Skin epidermis (tissue), 12 donors: Measurements from ENCODE around the gene FUT7.

Experiments
- H3K27ac ChIP-seq, 21 experiments: fragments of 200-600 bp; sonication (generic) in 11 of 21; one replicate each; pipeline ENCODE4 v1.5.0; 2020; ENCODE audit warnings: mild to moderate bottlenecking in 3 of 21, inconsistent platforms in 2 of 21, moderate library complexity in 2 of 21
- H3K4me3 ChIP-seq, 7 experiments: fragments of 200-600 bp; sonication (generic) in 2 of 7; one replicate each; pipeline ENCODE4 v1.5.0; 2020; ENCODE audit warnings: inconsistent platforms in 2 of 7, mild to moderate bottlenecking in 2 of 7, moderate library complexity in 1 of 7

Gene FUT7

GRCh38 chr9:137039611-137040366, 7.9 kb upstream of the FUT7 start:
- Histone ChIP-seq H3K4me3 (no peak overlapping the region), H3K27ac (no peak overlapping the region)

DNA sequence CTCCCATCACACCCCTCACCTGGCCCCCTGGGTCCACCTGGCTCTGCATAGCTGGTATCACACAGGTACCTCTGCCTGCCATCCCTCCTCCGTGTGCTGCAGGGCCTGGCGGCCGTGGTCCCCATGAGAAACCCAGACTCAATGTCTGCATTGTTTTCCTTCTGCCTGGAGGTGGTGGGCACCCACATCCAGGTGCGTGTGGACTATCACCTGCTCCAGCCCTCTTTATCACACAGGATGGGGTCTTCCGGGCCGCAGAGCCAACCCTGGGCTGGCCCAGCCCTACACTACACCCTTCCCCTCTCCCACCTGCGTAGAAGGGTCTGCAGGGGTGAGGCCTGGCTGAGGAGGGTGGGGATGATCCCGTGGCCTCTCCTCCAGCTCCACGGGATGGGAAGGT, 7.0 kb upstream of the FUT7 start:
- Histone ChIP-seq H3K4me3 (no peak overlapping the region), H3K27ac (no peak overlapping the region)

- Histone ChIP-seq H3K27ac (no peak overlapping the region), H3K4me3 (no peak overlapping the region)
These were observed 5.6 kb upstream of the FUT7 start for GRCh38 chr9:137037483-137037882.

DNA sequence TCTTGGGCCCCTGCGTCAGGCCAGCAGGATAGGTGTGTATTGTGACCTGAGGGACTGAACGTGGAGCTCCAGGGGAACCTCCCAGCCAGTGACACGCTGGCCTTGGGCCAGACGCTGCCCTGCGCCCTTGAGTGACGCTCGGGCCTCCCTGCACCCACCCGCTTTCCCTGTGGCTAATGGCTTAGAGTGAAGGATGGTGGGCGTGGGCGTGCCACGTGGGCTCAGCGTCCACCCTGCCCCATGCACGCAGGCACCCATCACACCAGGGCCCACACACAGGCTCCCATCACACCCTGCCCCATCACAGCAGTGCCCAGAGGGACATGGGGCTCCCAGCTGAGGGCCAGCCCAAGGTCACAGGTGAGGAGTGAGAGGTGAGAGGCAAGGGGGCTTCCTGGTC, 5.1 kb upstream of the FUT7 start:
- Histone ChIP-seq H3K4me3 (no peak overlapping the region), H3K27ac (no peak overlapping the region)

DNA sequence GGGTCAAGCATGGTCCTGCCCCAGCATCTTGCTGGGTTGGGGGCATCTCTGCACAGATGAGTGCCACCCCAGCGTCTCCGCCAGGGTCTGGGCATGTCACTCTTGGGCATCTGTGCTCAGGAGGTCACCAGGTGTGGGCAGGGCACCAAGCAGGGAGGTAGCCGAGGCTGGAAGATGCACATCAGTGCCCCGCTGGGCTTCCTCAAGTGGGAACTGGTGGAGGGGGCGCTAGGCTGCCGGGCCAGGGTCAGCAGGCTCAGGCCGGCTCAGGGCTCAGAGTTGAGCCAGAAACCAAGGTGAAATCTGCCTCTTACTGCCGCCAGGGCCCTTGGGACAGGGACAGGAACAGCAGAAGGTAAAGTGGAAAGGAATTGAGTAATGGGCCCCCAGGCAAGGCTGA, 4.0 kb upstream of the FUT7 start:
- H3K4me3 ChIP-seq, result no peak overlapping the region
- H3K27ac ChIP-seq, result no peak overlapping the region

- H3K4me3 ChIP-seq, result no peak overlapping the region
- peak overlapping the region in 3 of 21 experiments; percentile 83 to 92 (median 91) for H3K27ac ChIP-seq
These were observed 3.6 kb upstream of the FUT7 start for GRCh38 chr9:137035507-137035834.

DNA sequence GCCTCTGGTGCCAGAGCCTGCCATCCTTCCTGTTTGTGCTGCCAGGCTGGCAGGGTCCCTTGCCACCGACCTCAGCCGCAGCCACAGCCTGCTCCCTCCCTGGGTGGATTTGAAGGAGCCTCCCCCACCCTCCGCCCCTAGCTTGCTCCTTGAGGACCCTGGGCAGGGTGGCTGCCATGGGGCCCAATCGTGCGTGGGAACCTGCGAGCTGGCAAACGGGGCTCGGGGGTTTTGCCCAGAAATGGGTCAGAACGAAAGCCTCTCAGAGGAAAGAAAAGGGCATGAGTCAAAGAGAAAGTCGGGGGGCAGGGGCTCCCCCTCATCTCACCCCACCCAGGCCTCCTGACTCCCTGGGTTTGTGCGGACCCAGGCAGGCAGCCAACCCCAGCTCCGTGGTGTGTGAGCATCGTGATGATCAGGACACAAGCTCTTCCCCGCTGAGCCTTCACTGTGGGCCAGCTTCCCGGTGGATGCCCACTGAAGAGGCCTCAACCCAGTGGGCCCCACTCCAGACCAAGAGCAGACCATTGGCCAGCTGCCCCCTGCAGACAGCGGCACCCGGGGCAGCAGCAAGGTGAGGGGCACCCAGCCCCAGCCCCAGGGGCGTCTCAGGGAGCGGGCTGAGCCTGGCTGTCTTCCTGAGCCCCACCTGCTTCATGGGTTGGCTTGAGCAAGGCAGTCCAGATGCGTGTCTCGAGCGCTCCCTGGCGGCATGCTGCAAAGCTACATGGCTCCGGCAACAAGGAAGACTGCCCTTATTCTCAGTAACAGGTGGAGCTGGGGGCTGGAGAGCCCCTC, 3.0 kb upstream of the FUT7 start:
- peak overlapping the region in 16 of 21 experiments; percentile 1 to 92 (median 57) for H3K27ac ChIP-seq
- H3K4me3 ChIP-seq, result peak overlapping the region in 4 of 7 experiments; percentile 1 to 18 (median 2)

GRCh38 chr9:137034039-137034708, 2.3 kb upstream of the FUT7 start:
- peak overlapping the region in 15 of 21 experiments; percentile 1 to 92 (median 70) for H3K27ac ChIP-seq

DNA sequence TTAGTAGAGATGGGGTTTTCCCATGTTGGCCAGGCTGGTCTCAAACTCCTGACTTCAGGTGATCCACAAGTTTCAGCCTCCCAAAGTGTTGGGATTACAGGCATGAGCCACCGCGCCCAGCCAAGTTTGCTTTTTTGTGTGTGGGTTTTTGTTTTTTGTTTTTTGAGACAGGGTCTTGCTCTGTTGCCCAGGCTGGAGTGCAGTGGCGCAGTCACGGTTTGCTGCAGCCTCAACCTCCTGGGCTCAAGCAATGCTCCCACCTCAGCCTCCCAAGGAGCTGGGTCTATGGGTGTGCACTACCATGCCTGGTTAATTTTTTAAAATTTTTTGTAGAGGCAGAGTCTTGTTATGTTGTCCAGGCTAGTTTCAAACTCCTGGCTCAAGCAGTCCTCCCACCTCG, 1.6 kb upstream of the FUT7 start:
- peak overlapping the region in 12 of 21 experiments; percentile 1 to 92 (median 75) for H3K27ac ChIP-seq
- peak overlapping the region in 6 of 7 experiments; percentile 1 to 54 (median 13) for H3K4me3 ChIP-seq

More at GRCh38 chr9:137034039-137034708, 2.3 kb upstream of the FUT7 start:
- peak overlapping the region in 5 of 7 experiments; percentile 2 to 54 (median 13) for H3K4me3 ChIP-seq

DNA sequence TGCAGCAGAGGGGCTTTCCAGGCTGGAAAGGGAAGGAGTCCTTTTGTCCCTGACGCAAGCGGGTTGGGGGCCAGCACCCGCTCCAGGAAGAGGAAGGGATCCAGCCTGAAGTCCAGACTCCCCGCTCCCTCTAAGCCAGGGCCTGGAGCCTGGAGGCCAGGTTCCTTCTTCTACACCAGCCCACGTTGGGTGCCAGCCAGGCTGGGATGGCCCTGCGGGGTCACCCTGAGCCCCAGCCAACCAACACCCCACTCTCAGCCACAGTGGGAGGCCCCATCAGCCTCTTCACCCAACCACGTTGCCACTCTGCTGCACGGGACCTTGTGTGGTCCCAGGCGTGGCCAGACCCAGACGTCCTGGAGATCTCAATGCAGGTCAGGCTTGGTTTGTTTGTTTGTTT, 970 bp upstream of the FUT7 start:
- Histone ChIP-seq H3K27ac (peak overlapping the region in 15 of 21 experiments; percentile 24 to 92 (median 72)), H3K4me3 (peak overlapping the region in 5 of 7 experiments; percentile 0 to 54 (median 19))

- Histone ChIP-seq H3K4me3 (peak overlapping the region; percentile 13 to 58 (median 19)), H3K27ac (peak overlapping the region in 18 of 21 experiments; percentile 5 to 92 (median 72))
These were observed 1.1 kb downstream of the FUT7 start for GRCh38 chr9:137030538-137031527.

DNA sequence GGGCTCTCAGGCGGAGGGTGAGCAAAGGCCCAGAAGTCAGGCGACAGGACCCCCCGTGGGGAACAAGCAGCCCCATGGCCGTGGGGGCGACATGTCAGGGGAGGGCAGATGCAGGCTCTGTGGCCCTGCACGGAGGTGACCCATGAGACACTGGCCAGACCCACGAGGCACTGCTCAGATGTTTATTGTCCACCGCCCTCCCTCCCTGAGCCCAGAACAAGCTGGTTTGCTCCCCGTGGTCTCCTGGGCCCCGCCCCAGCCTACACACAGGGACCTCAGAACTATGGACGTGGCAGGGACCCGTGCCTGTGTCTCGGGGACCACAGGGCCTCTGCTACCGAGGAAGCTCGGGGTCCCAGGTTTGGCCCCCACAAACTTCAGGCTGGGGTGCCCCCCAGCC, 1.9 kb downstream of the FUT7 start:
- peak overlapping the region in 17 of 21 experiments; percentile 0 to 92 (median 74) for H3K27ac ChIP-seq
- peak overlapping the region; percentile 13 to 58 (median 19) for H3K4me3 ChIP-seq

DNA sequence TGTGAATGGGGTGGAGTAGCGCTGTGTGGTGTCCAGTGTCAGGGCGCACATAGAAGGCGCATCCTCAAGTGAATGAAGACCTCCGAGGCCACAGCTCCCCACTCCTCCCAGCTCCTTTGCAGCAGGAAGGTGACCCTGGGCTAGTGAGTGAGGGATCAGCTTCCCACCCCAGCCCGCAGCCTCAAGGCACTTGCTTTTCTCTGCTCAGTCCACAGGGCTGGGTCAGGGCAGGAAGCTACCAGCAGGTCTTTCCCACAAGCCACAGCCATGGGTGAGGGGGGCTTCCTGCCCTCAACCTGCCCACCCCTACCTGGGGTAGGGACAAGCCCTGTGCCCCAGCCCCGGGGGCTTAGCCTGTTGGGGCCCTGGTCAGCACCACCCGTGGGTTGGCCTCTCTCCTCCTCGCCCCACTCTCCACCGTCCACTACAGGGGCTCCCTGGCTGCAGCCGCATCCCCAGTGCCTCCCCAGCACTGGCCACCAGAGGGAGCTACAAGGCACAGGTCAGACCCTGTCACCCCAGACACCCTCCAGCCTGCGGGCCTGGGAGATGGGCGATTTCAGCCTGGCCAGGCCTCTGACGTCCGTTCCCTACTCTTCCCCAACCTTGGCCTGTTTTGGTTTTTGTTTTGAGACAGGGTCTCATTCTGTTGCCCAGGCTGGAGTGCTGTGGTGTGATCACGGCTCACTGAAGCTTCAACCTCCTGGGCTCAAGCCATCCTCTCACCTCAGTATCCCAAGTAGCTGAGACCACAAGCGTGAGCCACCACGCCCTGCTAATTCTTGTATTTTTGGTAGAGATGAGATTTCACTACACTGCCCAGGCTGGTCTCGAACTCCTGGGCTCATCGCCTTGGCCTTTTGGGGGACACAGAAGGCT, 2.6 kb downstream of the FUT7 start:
- Histone ChIP-seq H3K27ac (peak overlapping the region in 17 of 21 experiments; percentile 0 to 92 (median 76)), H3K4me3 (peak overlapping the region; percentile 34 to 58 (median 48))

DNA sequence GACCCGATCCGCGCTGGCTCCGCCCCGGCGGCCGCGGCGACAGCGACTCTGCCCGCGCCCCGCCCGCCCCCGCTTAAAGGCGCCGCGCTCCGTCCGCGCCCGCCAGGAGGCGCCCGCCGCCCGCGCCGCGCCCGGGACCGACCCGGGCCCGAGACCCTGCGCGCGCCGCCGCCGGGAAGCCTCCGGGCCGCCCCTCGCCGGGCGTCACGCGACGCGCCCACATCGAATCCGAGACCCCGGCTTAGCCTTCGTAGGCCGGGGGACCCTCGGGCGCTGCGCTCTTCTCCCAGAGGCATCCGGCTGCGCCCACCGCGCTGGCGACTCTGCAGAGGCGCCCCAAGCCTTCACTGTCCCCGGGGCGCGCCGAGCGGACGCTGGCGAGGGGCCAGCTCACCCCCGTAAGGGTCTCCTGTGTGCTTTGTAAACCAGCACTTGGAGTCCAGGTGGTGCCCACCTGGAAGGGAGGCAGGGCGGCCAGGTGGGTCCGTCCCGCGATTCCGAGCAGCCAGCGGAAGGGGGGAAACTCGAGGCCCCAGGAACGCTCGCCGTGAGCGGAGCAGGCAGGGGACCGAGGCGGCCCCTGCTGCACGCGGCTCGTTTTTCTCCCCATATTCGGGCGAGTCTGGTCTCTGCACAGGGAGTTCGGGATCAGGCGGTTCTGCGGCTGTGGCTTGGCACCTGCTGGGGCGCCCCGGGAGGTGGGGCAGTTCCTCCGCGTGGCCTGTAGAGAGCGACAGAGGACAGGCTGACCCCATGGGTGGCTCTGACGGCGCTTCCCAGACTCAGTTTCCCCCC, 3.4 kb downstream of the FUT7 start:
- Histone ChIP-seq H3K27ac (peak overlapping the region in 19 of 21 experiments; percentile 31 to 92 (median 74)), H3K4me3 (peak overlapping the region; percentile 34 to 58 (median 48))

DNA sequence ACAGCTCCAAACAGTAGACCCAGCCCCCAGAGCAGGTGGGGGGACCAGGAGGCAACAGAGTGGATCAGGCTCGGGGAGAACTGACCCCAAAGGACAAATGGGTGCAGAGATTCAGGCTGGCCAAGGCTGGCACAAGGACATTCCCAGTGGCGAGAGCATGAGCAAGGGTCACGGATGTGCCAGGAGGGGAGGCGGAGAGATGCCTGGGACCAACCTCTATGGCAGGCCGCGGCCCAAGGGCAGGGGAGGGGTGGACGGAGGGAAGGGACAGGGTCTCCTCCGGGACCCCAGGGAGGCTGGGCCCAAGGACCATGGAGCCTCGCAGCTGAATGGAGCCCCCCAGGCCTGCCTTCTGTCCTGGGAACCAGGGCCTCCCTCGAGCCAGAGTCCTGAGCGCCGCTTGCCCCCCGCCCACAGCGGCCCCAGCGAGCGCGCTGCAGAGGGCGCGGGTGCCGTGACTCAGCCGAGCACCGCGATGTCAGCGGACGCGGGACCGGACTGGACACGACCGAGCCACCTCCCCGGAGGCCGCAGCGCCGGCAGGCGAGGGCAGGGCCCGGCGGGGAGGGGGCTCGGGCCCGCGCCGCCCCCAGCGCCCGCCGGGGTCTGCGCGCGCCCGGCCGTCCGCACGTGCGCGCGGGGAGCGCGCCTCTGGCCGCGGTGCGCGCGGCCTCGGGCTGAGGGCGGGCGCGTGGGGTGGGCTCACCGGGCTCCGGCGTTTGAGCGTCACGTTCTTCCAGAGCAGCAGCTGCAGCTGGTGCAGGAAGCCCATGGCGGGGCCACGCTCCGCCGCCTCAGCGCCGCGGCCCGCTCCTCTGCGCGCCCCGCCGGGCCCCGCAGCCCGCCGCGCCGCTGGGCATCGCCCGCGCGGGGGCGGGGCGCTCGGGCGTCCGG, 4.3 kb downstream of the FUT7 start, which contains the start of gene ABCA2:
ABCA2 (minus strand) TSS at position 869 of the 894 bp plus-strand sequence; CDS start at position 772, 97 bp downstream.
- peak within 1 kb of the TSS in 20 of 21 experiments; percentile 35 to 92 (median 74) for H3K27ac ChIP-seq
- H3K4me3 ChIP-seq, result peak within 1 kb of the TSS; percentile 36 to 58 (median 48)

- Histone ChIP-seq H3K27ac (peak overlapping the region in 8 of 21 experiments; percentile 35 to 69 (median 54)), H3K4me3 (peak overlapping the region in 3 of 7 experiments; percentile 39 to 56 (median 41))
These were observed 5.1 kb downstream of the FUT7 start for GRCh38 chr9:137026828-137027227.
